Loucy (cell line): ENCODE data around the gene SURF6.

Experiments
- H2AFZ ChIP-seq: fragments of 200-600 bp; sonication (generic); 2 replicates; pipeline ENCODE4 v1.6.0; 2016; ENCODE audit warnings: antibody characterized with exemption, mild to moderate bottlenecking, low read length, moderate library complexity
- H3F3A ChIP-seq: fragments of 200-600 bp; 2 replicates; pipeline ENCODE4 v1.6.0; 2016; ENCODE audit warnings: antibody characterized with exemption, low read depth, mild to moderate bottlenecking
- H3K27me3 ChIP-seq: fragments of 200-600 bp; sonication (generic); 2 replicates; pipeline ENCODE4 v1.6.1; 2014; ENCODE audit warnings: low read length, mild to moderate bottlenecking; ENCODE audit not compliant: insufficient read depth, poor library complexity, severe bottlenecking
- H3K36me3 ChIP-seq: fragments of 200-600 bp; sonication (generic); 2 replicates; pipeline ENCODE4 v1.6.1; 2016; ENCODE audit warnings: low read length; ENCODE audit not compliant: insufficient read depth
- H3K4me1 ChIP-seq: fragments of 200-600 bp; sonication (generic); 2 replicates; pipeline ENCODE4 v1.5.1; 2014; ENCODE audit warnings: low read length, mild to moderate bottlenecking; ENCODE audit not compliant: insufficient read depth, poor library complexity, severe bottlenecking
- H3K4me2 ChIP-seq: fragments of 200-600 bp; sonication (generic); 2 replicates; pipeline ENCODE4 v1.6.0; 2014; ENCODE audit warnings: antibody characterized with exemption, low read length, low read depth, mild to moderate bottlenecking; ENCODE audit not compliant: poor library complexity, severe bottlenecking
- H3K4me3 ChIP-seq: fragments of 200-600 bp; sonication (generic); 2 replicates; pipeline ENCODE4 v1.5.1; 2014; ENCODE audit warnings: low read length, mild to moderate bottlenecking, mixed read lengths; ENCODE audit not compliant: poor library complexity, severe bottlenecking
- H3K79me2 ChIP-seq: fragments of 200-600 bp; sonication (generic); 2 replicates; pipeline ENCODE4 v1.6.1; 2014; ENCODE audit warnings: low read length; ENCODE audit not compliant: insufficient read depth
- H3K9ac ChIP-seq: fragments of 200-600 bp; sonication (generic); 2 replicates; pipeline ENCODE4 v1.6.0; 2014; ENCODE audit warnings: mild to moderate bottlenecking, low read depth, low read length, moderate library complexity; ENCODE audit not compliant: poor library complexity, severe bottlenecking
- H3K9me2 ChIP-seq: fragments of 200-600 bp; sonication (generic); replicated peaks from 2 replicates; pipeline ENCODE4 v1.6.1; 2016; ENCODE audit warnings: low read depth, low read length, mixed read lengths
- H3K9me3 ChIP-seq: fragments of 200-600 bp; sonication (generic); 2 replicates; pipeline ENCODE4 v1.6.1; 2014; ENCODE audit warnings: mild to moderate bottlenecking, antibody characterized with exemption, low read length, low read depth; ENCODE audit not compliant: insufficient read depth
- H4K20me1 ChIP-seq: fragments of 200-600 bp; sonication (generic); 2 replicates; pipeline ENCODE4 v1.6.0; 2014; ENCODE audit warnings: antibody characterized with exemption, low read length, mild to moderate bottlenecking; ENCODE audit not compliant: insufficient read depth, poor library complexity, severe bottlenecking
- EZH2phosphoT487 ChIP-seq: fragments of 200-600 bp; IDR thresholded peaks from 2 replicates; pipeline ENCODE4 v1.6.1; 2018; ENCODE audit warnings: antibody characterized with exemption, mild to moderate bottlenecking, moderate library complexity, borderline replicate concordance
- TF ChIP-seq, protein P1 (sequence below): fragments of 200-600 bp; sonication (generic); conservative IDR thresholded peaks from 2 replicates; pipeline ENCODE4 v1.5.1; 2014; ENCODE audit warnings: mild to moderate bottlenecking, antibody characterized with exemption, low read length

The SURF6 gene

DNA sequence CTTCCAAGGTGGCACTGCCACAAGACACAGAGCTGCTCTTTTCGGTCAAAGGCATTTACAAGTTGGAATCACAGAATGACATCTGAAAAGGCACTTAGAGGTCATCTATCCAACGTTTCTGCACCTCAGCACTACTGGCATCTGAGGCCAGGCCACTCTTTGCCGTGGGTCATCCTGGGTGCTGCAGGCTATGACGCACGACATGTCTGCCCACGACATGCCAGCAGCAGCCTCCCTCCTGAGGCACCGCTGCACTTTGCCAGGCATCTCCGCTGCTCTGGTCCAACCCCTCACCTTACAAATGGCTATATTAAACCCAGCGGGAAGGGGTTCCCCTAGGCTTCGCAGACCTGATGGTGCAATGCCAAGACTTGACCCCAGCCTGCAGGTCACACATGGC lies 31.8 kb upstream of the SURF6 start:
- H4K20me1 ChIP-seq: peaks cover 86% of the 10 kb centered on the region
- peaks cover 49% of the 10 kb centered on the region for H3K4me1 ChIP-seq
- H3K36me3 ChIP-seq: peaks cover 61% of the 10 kb centered on the region; the same call in 1 of the 2 replicates
- H3K9ac ChIP-seq: no peak overlapping the region
- TF ChIP-seq, protein P1, sequence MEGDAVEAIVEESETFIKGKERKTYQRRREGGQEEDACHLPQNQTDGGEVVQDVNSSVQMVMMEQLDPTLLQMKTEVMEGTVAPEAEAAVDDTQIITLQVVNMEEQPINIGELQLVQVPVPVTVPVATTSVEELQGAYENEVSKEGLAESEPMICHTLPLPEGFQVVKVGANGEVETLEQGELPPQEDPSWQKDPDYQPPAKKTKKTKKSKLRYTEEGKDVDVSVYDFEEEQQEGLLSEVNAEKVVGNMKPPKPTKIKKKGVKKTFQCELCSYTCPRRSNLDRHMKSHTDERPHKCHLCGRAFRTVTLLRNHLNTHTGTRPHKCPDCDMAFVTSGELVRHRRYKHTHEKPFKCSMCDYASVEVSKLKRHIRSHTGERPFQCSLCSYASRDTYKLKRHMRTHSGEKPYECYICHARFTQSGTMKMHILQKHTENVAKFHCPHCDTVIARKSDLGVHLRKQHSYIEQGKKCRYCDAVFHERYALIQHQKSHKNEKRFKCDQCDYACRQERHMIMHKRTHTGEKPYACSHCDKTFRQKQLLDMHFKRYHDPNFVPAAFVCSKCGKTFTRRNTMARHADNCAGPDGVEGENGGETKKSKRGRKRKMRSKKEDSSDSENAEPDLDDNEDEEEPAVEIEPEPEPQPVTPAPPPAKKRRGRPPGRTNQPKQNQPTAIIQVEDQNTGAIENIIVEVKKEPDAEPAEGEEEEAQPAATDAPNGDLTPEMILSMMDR: no peak
- TF ChIP-seq EZH2phosphoT487: no peak
- H3K9me2 ChIP-seq: no peaks in the 10 kb centered on the region
- H3K27me3 ChIP-seq: no peaks in the 10 kb centered on the region
- H3K9me3 ChIP-seq: no peaks in the 10 kb centered on the region
- no peak overlapping the region for H3K4me3 ChIP-seq
- peak overlapping the region; percentile 96 for H3K4me2 ChIP-seq
- H2AFZ ChIP-seq: no peak overlapping the region
- H3K79me2 ChIP-seq: peaks cover 88% of the 10 kb centered on the region
- H3F3A ChIP-seq: peaks cover 16% of the 10 kb centered on the region

DNA sequence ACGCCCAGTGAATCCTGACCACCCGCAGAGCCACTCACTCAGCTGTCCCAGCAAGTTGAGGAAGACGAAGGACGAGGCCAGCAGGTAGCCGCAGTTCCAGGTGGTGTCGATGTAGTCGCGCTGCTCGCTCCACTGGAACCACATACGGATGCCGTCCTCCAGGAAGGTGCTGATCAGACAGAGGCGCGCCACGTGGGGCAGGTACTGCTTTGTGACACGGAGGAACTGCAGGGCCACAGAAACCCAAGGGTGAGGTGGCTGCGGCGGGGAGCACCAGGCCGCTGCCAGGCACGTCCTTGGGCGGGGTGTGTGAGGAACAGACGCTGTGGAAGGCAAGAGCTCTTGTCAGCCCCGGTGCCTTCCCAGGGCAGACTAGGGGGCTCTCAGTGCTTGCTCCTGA lies 31.2 kb upstream of the SURF6 start:
- no peak for TF ChIP-seq EZH2phosphoT487
- TF ChIP-seq, protein P1: no peak
- no peaks in the 10 kb centered on the region for H3K9me2 ChIP-seq
- H3K4me3 ChIP-seq: no peak overlapping the region
- H2AFZ ChIP-seq: no peak overlapping the region
- H3K4me2 ChIP-seq: no peak overlapping the region
- H3K79me2 ChIP-seq: peaks cover 82% of the 10 kb centered on the region
- H3F3A ChIP-seq: peaks cover 14% of the 10 kb centered on the region
- H3K36me3 ChIP-seq: peaks cover 66% of the 10 kb centered on the region; the same call in 1 of the 2 replicates
- no peak overlapping the region for H3K9ac ChIP-seq
- H4K20me1 ChIP-seq: peaks cover 82% of the 10 kb centered on the region
- H3K4me1 ChIP-seq: peaks cover 43% of the 10 kb centered on the region
- no peaks in the 10 kb centered on the region for H3K9me3 ChIP-seq
- H3K27me3 ChIP-seq: no peaks in the 10 kb centered on the region

DNA sequence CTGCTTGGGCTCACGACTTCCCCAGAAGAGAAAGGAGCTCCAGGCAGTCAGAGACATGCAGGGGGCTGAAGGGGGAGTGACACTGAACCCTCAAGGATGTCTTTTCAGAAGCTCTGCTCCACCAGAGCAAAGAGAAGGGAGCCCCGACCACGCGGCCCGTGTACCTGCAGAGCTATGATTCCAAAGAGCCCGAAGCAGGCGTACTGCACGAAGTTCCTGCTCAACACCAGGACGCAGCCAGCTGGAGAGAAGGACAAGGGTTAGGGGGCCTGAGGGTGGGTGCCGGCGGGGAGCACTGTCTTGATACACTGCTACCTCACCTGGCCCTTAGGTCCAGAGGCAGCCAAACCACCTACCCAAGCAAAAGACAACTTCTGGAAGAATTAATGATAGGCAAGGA lies 30.4 kb upstream of the SURF6 start:
- Histone ChIP-seq H3K27me3 (no peaks in the 10 kb centered on the region), H3K9me3 (no peaks in the 10 kb centered on the region), H3F3A (peaks cover 7% of the 10 kb centered on the region), H2AFZ (no peak overlapping the region), H3K4me1 (peaks cover 36% of the 10 kb centered on the region), H3K9me2 (no peaks in the 10 kb centered on the region), H4K20me1 (peaks cover 74% of the 10 kb centered on the region), H3K4me2 (no peak overlapping the region), H3K36me3 (peaks cover 74% of the 10 kb centered on the region; the same call in 1 of the 2 replicates), H3K4me3 (no peak overlapping the region), H3K79me2 (peaks cover 74% of the 10 kb centered on the region), H3K9ac (no peak overlapping the region)
- TF ChIP-seq, protein P1: no peak
- TF ChIP-seq EZH2phosphoT487: no peak
